ENCODE measurements around the gene PEAR1. TPM values are rescaled to one million over a fixed set of nuclear protein-coding genes. Genes with fewer than 3 reads are reported as not detected.

PEAR1 gene
- total RNA-seq, 1 experiment from 2014 or later = 0.46 TPM

GRCh38 chr1:156903328-156904091 lies 10.0 kb downstream of the PEAR1 start:
- DNase-seq = no peak
- no peaks in the 10 kb centered on the region for H3K9me3 ChIP-seq
- H3K36me3 ChIP-seq = no peaks in the 10 kb centered on the region
- no peak overlapping the region for H3K4me3 ChIP-seq
- H3K27me3 ChIP-seq = no peaks in the 10 kb centered on the region

GRCh38 chr1:156904187-156904959 lies 10.9 kb downstream of the PEAR1 start:
- Histone ChIP-seq H3K4me3 (no peak overlapping the region), H3K36me3 (no peaks in the 10 kb centered on the region), H3K9me3 (no peaks in the 10 kb centered on the region), H3K27me3 (no peaks in the 10 kb centered on the region)
- DNase-seq = no peak

GRCh38 chr1:156905176-156905575 lies 11.7 kb downstream of the PEAR1 start:
- Histone ChIP-seq H3K36me3 (no peaks in the 10 kb centered on the region), H3K27me3 (no peaks in the 10 kb centered on the region), H3K4me3 (no peak overlapping the region), H3K9me3 (no peaks in the 10 kb centered on the region)
- DNase-seq = no peak

- Histone ChIP-seq H3K4me3 (no peak overlapping the region), H3K9me3 (no peaks in the 10 kb centered on the region), H3K36me3 (no peaks in the 10 kb centered on the region), H3K27me3 (no peaks in the 10 kb centered on the region)
- DNase-seq = no peak
Observed at GRCh38 chr1:156905651-156906050, 12.1 kb downstream of the PEAR1 start.

- no peak overlapping the region for H3K4me3 ChIP-seq
- H3K27me3 ChIP-seq = no peaks in the 10 kb centered on the region
- DNase-seq = no peak
- no peaks in the 10 kb centered on the region for H3K9me3 ChIP-seq
- no peaks in the 10 kb centered on the region for H3K36me3 ChIP-seq
Observed at GRCh38 chr1:156906206-156906906, 12.8 kb downstream of the PEAR1 start.

GRCh38 chr1:156908541-156908940 lies 15.0 kb downstream of the PEAR1 start:
- Histone ChIP-seq H3K9me3 (no peaks in the 10 kb centered on the region), H3K27me3 (no peaks in the 10 kb centered on the region), H3K36me3 (no peaks in the 10 kb centered on the region), H3K4me3 (no peak overlapping the region)
- DNase-seq = no peak

GRCh38 chr1:156908955-156909354 lies 15.4 kb downstream of the PEAR1 start:
- DNase-seq = no peak
- Histone ChIP-seq H3K9me3 (no peaks in the 10 kb centered on the region), H3K36me3 (no peaks in the 10 kb centered on the region), H3K4me3 (no peak overlapping the region), H3K27me3 (no peaks in the 10 kb centered on the region)

- H3K4me3 ChIP-seq = no peak overlapping the region
- H3K27me3 ChIP-seq = no peaks in the 10 kb centered on the region
- DNase-seq = no peak
- H3K36me3 ChIP-seq = no peaks in the 10 kb centered on the region
- no peaks in the 10 kb centered on the region for H3K9me3 ChIP-seq
Observed at GRCh38 chr1:156909671-156910070, 16.2 kb downstream of the PEAR1 start.

GRCh38 chr1:156910309-156910782 lies 16.8 kb downstream of the PEAR1 start:
- Histone ChIP-seq H3K27me3 (no peaks in the 10 kb centered on the region), H3K9me3 (no peaks in the 10 kb centered on the region), H3K36me3 (no peaks in the 10 kb centered on the region), H3K4me3 (no peak overlapping the region)
- DNase-seq = no peak

- no peaks in the 10 kb centered on the region for H3K27me3 ChIP-seq
Observed at GRCh38 chr1:156911577-156912298, 18.2 kb downstream of the PEAR1 start.

GRCh38 chr1:156912310-156912709 lies 18.8 kb downstream of the PEAR1 start:
- DNase-seq = no peak
- Histone ChIP-seq H3K27me3 (no peaks in the 10 kb centered on the region), H3K4me3 (no peak overlapping the region), H3K9me3 (no peaks in the 10 kb centered on the region), H3K36me3 (no peaks in the 10 kb centered on the region)

More at GRCh38 chr1:156911577-156912298, 18.2 kb downstream of the PEAR1 start:
- Histone ChIP-seq H3K36me3 (no peaks in the 10 kb centered on the region), H3K4me3 (no peak overlapping the region), H3K9me3 (no peaks in the 10 kb centered on the region)
- DNase-seq = no peak

GRCh38 chr1:156912861-156913808 lies 19.6 kb downstream of the PEAR1 start:
- Histone ChIP-seq H3K9me3 (peaks cover 1% of the 10 kb centered on the region; the same call in 1 of the 2 replicates), H3K36me3 (no peaks in the 10 kb centered on the region), H3K4me3 (no peak overlapping the region), H3K27me3 (no peaks in the 10 kb centered on the region)
- no peak for DNase-seq

- DNase-seq = no peak
- no peak overlapping the region for H3K4me3 ChIP-seq
- no peaks in the 10 kb centered on the region for H3K27me3 ChIP-seq
- H3K9me3 ChIP-seq = peaks cover 5% of the 10 kb centered on the region
- no peaks in the 10 kb centered on the region for H3K36me3 ChIP-seq
Observed at GRCh38 chr1:156913809-156914387, 20.4 kb downstream of the PEAR1 start.

GRCh38 chr1:156914440-156914856 lies 20.9 kb downstream of the PEAR1 start:
- no peak overlapping the region for H3K4me3 ChIP-seq
- H3K9me3 ChIP-seq = peaks cover 5% of the 10 kb centered on the region
- no peaks in the 10 kb centered on the region for H3K27me3 ChIP-seq
- H3K36me3 ChIP-seq = no peaks in the 10 kb centered on the region
- no peak for DNase-seq

All from MG63 (cell line).